GM23338 (cell line): Measurements from ENCODE around the gene UBFD1.

Experiments
- CREB1 ChIP-seq: fragments of 250-450 bp; sonication (Bioruptor Pico); IDR thresholded peaks from 2 replicates; pipeline ENCODE4 v1.5.0; 2020; ENCODE audit warnings: low read depth, mild to moderate bottlenecking, moderate library complexity
- ETS1 ChIP-seq: IDR thresholded peaks from 2 replicates; pipeline ENCODE4 v1.6.1; 2016; ENCODE audit warnings: antibody characterized with exemption
- JUNB ChIP-seq: IDR thresholded peaks from one replicate; pipeline ENCODE4 v1.6.1; 2016; ENCODE audit warnings: antibody characterized with exemption; ENCODE audit not compliant: unreplicated experiment
- POLR2AphosphoS5 ChIP-seq: IDR thresholded peaks from 2 replicates; pipeline ENCODE4 v1.6.1; 2016; ENCODE audit warnings: antibody characterized with exemption, low read depth
- REST ChIP-seq: IDR thresholded peaks from one replicate; pipeline ENCODE4 v1.6.1; 2018; ENCODE audit warnings: antibody characterized with exemption; ENCODE audit not compliant: unreplicated experiment
- TF ChIP-seq, protein P1 (sequence below), 2 experiments: fragments of 200-600 bp in 1 of 2; sonication (generic) in 1 of 2; conservative IDR thresholded peaks; 2 replicates each; pipeline versions ENCODE4 v1.5.1 to v1.6.1; 2016 to 2017; ENCODE audit warnings: antibody characterized with exemption in 2 of 2, low read depth in 2 of 2, mild to moderate bottlenecking in 2 of 2, moderate library complexity in 1 of 2

DNA sequence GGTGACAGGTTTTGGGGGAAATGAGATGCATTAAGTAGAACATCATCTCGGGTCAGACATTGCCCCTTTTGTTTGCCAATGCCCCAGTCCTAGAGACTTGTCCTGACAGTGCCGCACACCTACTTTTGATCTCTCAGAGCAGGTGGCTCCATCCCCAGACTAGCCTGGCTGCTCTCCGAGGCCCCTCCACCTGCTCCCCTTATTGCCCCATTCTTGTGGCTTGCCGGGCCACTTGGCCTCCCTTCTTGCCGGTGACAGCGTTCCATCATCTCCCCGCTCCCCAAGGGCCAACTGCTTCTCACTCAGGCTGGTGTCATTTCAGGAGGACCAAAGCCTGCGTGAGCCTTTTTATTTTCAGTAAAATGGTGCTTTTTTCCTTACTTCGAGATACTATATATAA, 14.9 kb downstream of the UBFD1 start:
- TF ChIP-seq CREB1 (CRISPR knock-in tag) (no peak), REST (no peak), POLR2AphosphoS5 (no peak), JUNB (no peak), ETS1 (no peak)
- TF ChIP-seq, protein P1, sequence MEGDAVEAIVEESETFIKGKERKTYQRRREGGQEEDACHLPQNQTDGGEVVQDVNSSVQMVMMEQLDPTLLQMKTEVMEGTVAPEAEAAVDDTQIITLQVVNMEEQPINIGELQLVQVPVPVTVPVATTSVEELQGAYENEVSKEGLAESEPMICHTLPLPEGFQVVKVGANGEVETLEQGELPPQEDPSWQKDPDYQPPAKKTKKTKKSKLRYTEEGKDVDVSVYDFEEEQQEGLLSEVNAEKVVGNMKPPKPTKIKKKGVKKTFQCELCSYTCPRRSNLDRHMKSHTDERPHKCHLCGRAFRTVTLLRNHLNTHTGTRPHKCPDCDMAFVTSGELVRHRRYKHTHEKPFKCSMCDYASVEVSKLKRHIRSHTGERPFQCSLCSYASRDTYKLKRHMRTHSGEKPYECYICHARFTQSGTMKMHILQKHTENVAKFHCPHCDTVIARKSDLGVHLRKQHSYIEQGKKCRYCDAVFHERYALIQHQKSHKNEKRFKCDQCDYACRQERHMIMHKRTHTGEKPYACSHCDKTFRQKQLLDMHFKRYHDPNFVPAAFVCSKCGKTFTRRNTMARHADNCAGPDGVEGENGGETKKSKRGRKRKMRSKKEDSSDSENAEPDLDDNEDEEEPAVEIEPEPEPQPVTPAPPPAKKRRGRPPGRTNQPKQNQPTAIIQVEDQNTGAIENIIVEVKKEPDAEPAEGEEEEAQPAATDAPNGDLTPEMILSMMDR (conservative IDR thresholded peaks at IDR 0.05; ENCODE audit: low read depth in 2 of 2), result no peak
